ENCODE results near the gene CALML5. TPM values are rescaled to one million over a fixed set of nuclear protein-coding genes. Genes with fewer than 3 reads are reported as not detected.

CALML5 gene
- total RNA-seq, 1 experiment from 2014 or later = not detected

DNA sequence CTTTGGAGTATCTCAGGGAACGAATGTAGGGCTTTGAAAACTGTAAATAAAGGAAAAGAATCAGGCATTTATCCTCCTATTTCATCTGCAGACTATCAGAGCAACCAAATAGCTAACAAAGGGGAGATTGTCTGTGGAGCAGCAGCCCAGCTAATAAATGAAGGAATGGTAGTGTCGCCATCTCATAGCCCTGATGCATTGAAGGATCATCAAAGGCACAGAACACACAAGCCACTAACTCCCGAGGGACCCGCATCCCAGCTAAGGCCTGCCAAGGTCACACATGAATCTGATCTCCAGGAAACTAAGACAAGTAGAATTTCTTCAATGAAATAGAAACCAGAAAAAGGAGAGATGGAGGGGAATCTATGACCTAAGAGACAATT lies 38.2 kb downstream of the CALML5 start:
- CTCF ChIA-PET = no interaction called here
- ATAC-seq (peak; percentile 10), DNase-seq (no peak)
- no peak overlapping the region for H3K9ac ChIP-seq (ENCODE audit: low read length)
- intact Hi-C loops (cut with micrococcal nuclease) = no loop called here
- no peaks in the 10 kb centered on the region for H4K20me1 ChIP-seq (ENCODE audit: low read length)
- H3K27me3 ChIP-seq (ENCODE audit: low read length) = no peaks in the 10 kb centered on the region
- H3K27ac ChIP-seq (ENCODE audit: low read length) = no peak overlapping the region
- H3K9me3 ChIP-seq (ENCODE audit: low read length) = no peaks in the 10 kb centered on the region
- H3K4me2 ChIP-seq (ENCODE audit: low read length) = no peak overlapping the region
- H3F3A ChIP-seq (ENCODE audit: low read length, unreplicated experiment) = peaks cover 5% of the 10 kb centered on the region
- no TSS peak for BruUV-seq (replicated peaks)
- H3K79me2 ChIP-seq (ENCODE audit: low read length) = 0 out of 2 replicates have a peak, but pooled peaks cover 5% of the 10 kb centered on the region
- POLR2A ChIA-PET (ENCODE audit: unreplicated experiment) = interaction anchor here (0.9 kb wide), 1 partner anchor 87 kb away, joined by 7 read pairs; no protein-coding TSS in a partner anchor
- H2AFZ ChIP-seq (ENCODE audit: low read length) = no peak overlapping the region
- H3K4me1 ChIP-seq (ENCODE audit: insufficient read depth, low read length) = peaks cover 12% of the 10 kb centered on the region
- no peak overlapping the region for H3K4me3 ChIP-seq (ENCODE audit: low read length)
- H3K9me2 ChIP-seq (replicated peaks; ENCODE audit: low read length) = no peaks in the 10 kb centered on the region
- TF ChIP-seq EZH2phosphoT487 (IDR thresholded peaks at IDR 0.05; ENCODE audit: borderline replicate concordance, low read length) = no peak
- no peak for TF ChIP-seq EZH2 (IDR thresholded peaks at IDR 0.05; ENCODE audit: low read length, unreplicated experiment)
- TF ChIP-seq CTCF (conservative IDR thresholded peaks at IDR 0.05; ENCODE audit: low read depth, low read length) = no peak
- peaks cover 26% of the 10 kb centered on the region for H3K36me3 ChIP-seq (ENCODE audit: low read depth, low read length)

GRCh38 chr10:5460468-5461202 lies 38.7 kb downstream of the CALML5 start:
- Histone ChIP-seq H3K4me3 (ENCODE audit: low read length) (no peak overlapping the region), H3K4me1 (ENCODE audit: insufficient read depth, low read length) (peaks cover 6% of the 10 kb centered on the region), H3K27ac (ENCODE audit: low read length) (no peak overlapping the region), H3K79me2 (ENCODE audit: low read length) (peaks cover 5% of the 10 kb centered on the region; the same call in 1 of the 2 replicates), H4K20me1 (ENCODE audit: low read length) (0 out of 2 replicates have a peak, but pooled peaks cover 5% of the 10 kb centered on the region), H2AFZ (ENCODE audit: low read length) (no peak overlapping the region), H3K27me3 (ENCODE audit: low read length) (no peaks in the 10 kb centered on the region), H3K9ac (ENCODE audit: low read length) (no peak overlapping the region), H3K9me3 (ENCODE audit: low read length) (no peaks in the 10 kb centered on the region), H3K4me2 (ENCODE audit: low read length) (no peak overlapping the region), H3F3A (ENCODE audit: low read length, unreplicated experiment) (peaks cover 5% of the 10 kb centered on the region), H3K9me2 (replicated peaks; ENCODE audit: low read length) (no peaks in the 10 kb centered on the region), H3K36me3 (ENCODE audit: low read depth, low read length) (peaks cover 32% of the 10 kb centered on the region)
- BruUV-seq (replicated peaks) = no TSS peak
- ChIA-PET CTCF (no interaction called here), POLR2A (ENCODE audit: unreplicated experiment) (interaction anchor here (0.6 to 0.9 kb wide), 2 partner anchors 78 to 88 kb away, joined by 7 to 33 read pairs; no protein-coding TSS in a partner anchor)
- TF ChIP-seq EZH2 (IDR thresholded peaks at IDR 0.05; ENCODE audit: low read length, unreplicated experiment) (no peak), CTCF (conservative IDR thresholded peaks at IDR 0.05; ENCODE audit: low read depth, low read length) (no peak), EZH2phosphoT487 (IDR thresholded peaks at IDR 0.05; ENCODE audit: borderline replicate concordance, low read length) (no peak)
- DNase-seq (no peak), ATAC-seq (peak; percentile 8)
- intact Hi-C loops (cut with micrococcal nuclease) = no loop called here
